ENCODE measurements around the gene HAND1. TPM values are rescaled to one million over a fixed set of nuclear protein-coding genes. Genes with fewer than 3 reads are reported as not detected.

Gene HAND1
- total RNA-seq, 4 donors from 2014 or later, result not detected

GRCh38 chr5:154514331-154514730 is 36.3 kb upstream of the HAND1 start:
- no peak overlapping the region for H3K4me3 ChIP-seq
- DNase-seq, result no peak
- H3K4me1 ChIP-seq, result no peaks in the 10 kb centered on the region
- H3K36me3 ChIP-seq, result no peaks in the 10 kb centered on the region
- H3K9me3 ChIP-seq, result no peaks in the 10 kb centered on the region
- TF ChIP-seq POLR2A (IDR thresholded peaks at IDR 0.05) (no peak), CTCF (IDR thresholded peaks at IDR 0.05) (no peak)
- WGBS, 2 donors, result 75 to 82% methylated on average over 2 of the region's 2 CpGs
- intact Hi-C loops (cut with DNase I), result no loop called here
- no peak overlapping the region for H3K27ac ChIP-seq
- peaks cover 0 to 70% (median 0%) of the 10 kb centered on the region in 4 donors for H3K27me3 ChIP-seq

- DNase-seq, result no peak
These were observed 35.6 kb upstream of the HAND1 start for GRCh38 chr5:154513669-154514084.

GRCh38 chr5:154511984-154512383 is 34.0 kb upstream of the HAND1 start:
- Histone ChIP-seq H3K27ac (no peak overlapping the region), H3K36me3 (no peaks in the 10 kb centered on the region), H3K9me3 (no peaks in the 10 kb centered on the region), H3K27me3 (peaks cover 0 to 70% (median 0%) of the 10 kb centered on the region in 4 donors), H3K4me1 (no peaks in the 10 kb centered on the region), H3K4me3 (no peak overlapping the region)
- no peak for DNase-seq
- TF ChIP-seq CTCF (IDR thresholded peaks at IDR 0.05), result no peak
- TF ChIP-seq POLR2A (IDR thresholded peaks at IDR 0.05), result no peak
- 57 to 66% methylated on average over 2 of the region's 2 CpGs for whole genome bisulfite sequencing, 2 donors
- intact Hi-C loops (cut with DNase I), result no loop called here

More at GRCh38 chr5:154513669-154514084, 35.6 kb upstream of the HAND1 start:
- 54 to 59% methylated on average over 4 of the region's 4 CpGs for WGBS, 2 donors
- TF ChIP-seq CTCF (IDR thresholded peaks at IDR 0.05), result no peak
- no peak for TF ChIP-seq POLR2A (IDR thresholded peaks at IDR 0.05)
- intact Hi-C loops (cut with DNase I), result no loop called here
- H3K4me1 ChIP-seq, result no peaks in the 10 kb centered on the region
- no peaks in the 10 kb centered on the region for H3K9me3 ChIP-seq
- peaks cover 0 to 67% (median 0%) of the 10 kb centered on the region in 4 donors for H3K27me3 ChIP-seq
- no peak overlapping the region for H3K27ac ChIP-seq
- H3K4me3 ChIP-seq, result no peak overlapping the region
- no peaks in the 10 kb centered on the region for H3K36me3 ChIP-seq

GRCh38 chr5:154509784-154510555 is 31.9 kb upstream of the HAND1 start:
- no peak overlapping the region for H3K27ac ChIP-seq
- H3K36me3 ChIP-seq, result no peaks in the 10 kb centered on the region
- no peaks in the 10 kb centered on the region for H3K9me3 ChIP-seq
- 50 to 59% methylated on average over 4 to 5 of the region's 5 CpGs for WGBS, 2 donors
- no peak overlapping the region for H3K4me3 ChIP-seq
- intact Hi-C loops (cut with DNase I), result no loop called here
- no peaks in the 10 kb centered on the region for H3K4me1 ChIP-seq
- H3K27me3 ChIP-seq, result peaks cover 0 to 76% (median 0%) of the 10 kb centered on the region in 4 donors
- TF ChIP-seq POLR2A (IDR thresholded peaks at IDR 0.05), result no peak
- no peak for TF ChIP-seq CTCF (IDR thresholded peaks at IDR 0.05)
- DNase-seq, result no peak

- 78 to 87% methylated on average over 2 of the region's 2 CpGs for WGBS, 2 donors
- DNase-seq, result no peak
- Histone ChIP-seq H3K27me3 (peaks cover 0 to 59% (median 0%) of the 10 kb centered on the region in 4 donors), H3K27ac (no peak overlapping the region), H3K4me1 (no peaks in the 10 kb centered on the region), H3K9me3 (no peaks in the 10 kb centered on the region), H3K4me3 (no peak overlapping the region), H3K36me3 (no peaks in the 10 kb centered on the region)
- intact Hi-C loops (cut with DNase I), result no loop called here
- no peak for TF ChIP-seq POLR2A (IDR thresholded peaks at IDR 0.05)
- TF ChIP-seq CTCF (IDR thresholded peaks at IDR 0.05), result no peak
These were observed 30.1 kb upstream of the HAND1 start for GRCh38 chr5:154508114-154508513.
